Ureter (tissue), 1 donor: Measurements from ENCODE around the gene NUDT9. TPM values are rescaled to one million over a fixed set of nuclear protein-coding genes. Genes with fewer than 3 reads are reported as not detected.

Experiments
- DNase-seq: peaks from one replicate; pipeline ENCODE4 v3.0.0-alpha.2; 2020; ENCODE audit warnings: low spot score
- total RNA-seq: library from RNA; stranded (reverse); gene quantifications from one replicate; pipeline ENCODE4 v1.2.4, GENCODE V29; 2023
- donor health status: DM: yes; HTN: yes; CAD: no.

NUDT9 gene
- total RNA-seq, 1 donor from 2014 or later, result 24.2 TPM

GRCh38 chr4:87506974-87507701 lies 84.8 kb downstream of the NUDT9 start:
- no peak for DNase-seq

Other genes starting within 250 kb of the NUDT9 start
- gene KLHL8, start 202.0 kb upstream of the NUDT9 start, total RNA-seq, result 12.5 TPM
- 0.31 TPM for gene HSD17B13, start 99.7 kb upstream of the NUDT9 start, total RNA-seq
- 27.0 TPM for gene HSD17B11, start 31.4 kb upstream of the NUDT9 start, total RNA-seq
- 400 TPM for gene SPARCL1, start 106.8 kb downstream of the NUDT9 start, total RNA-seq
- not detected for gene DSPP, start 186.0 kb downstream of the NUDT9 start, total RNA-seq
- not detected for gene DMP1, start 227.7 kb downstream of the NUDT9 start, total RNA-seq